ENCODE data around the gene ATF4. TPM values are rescaled to one million over a fixed set of nuclear protein-coding genes. Genes with fewer than 3 reads are reported as not detected.
A peak's percentile ranks its signal among the peaks of the same experiment; 100 is the strongest.

The ATF4 gene
- total and polyA plus RNA-seq, 2 of the 13 experiments (the other 11 are each of a cell fraction or from before 2014, with no cell fraction given): 486 to 1,297 TPM

- TF ChIP-seq ZNF687 (CRISPR knock-in tag; IDR thresholded peaks at IDR 0.05) (peak; percentile 84), MNT (IDR thresholded peaks at IDR 0.05) (peak; percentile 80), GATAD2A (CRISPR knock-in tag; IDR thresholded peaks at IDR 0.05) (0 out of 2 replicates have a peak, but pooled peaks have one; percentile 37), ZNF232 (CRISPR knock-in tag; IDR thresholded peaks at IDR 0.05; ENCODE audit: borderline replicate concordance) (no peak; the same call in 1 of the 2 replicates), ZNF354B (CRISPR knock-in tag; IDR thresholded peaks at IDR 0.05) (no peak), HDAC1 (CRISPR knock-in tag; IDR thresholded peaks at IDR 0.05) (peak; percentile 80), HNF4A (CRISPR knock-in tag; IDR thresholded peaks at IDR 0.05) (no peak), ZNF781 (CRISPR knock-in tag; IDR thresholded peaks at IDR 0.05; ENCODE audit: borderline replicate concordance, not compliant biosample characterization) (peak; percentile 14), ZNF30 (CRISPR knock-in tag; IDR thresholded peaks at IDR 0.05) (peak; percentile 55; the same call in 1 of the 2 replicates), ZNF703 (CRISPR knock-in tag; IDR thresholded peaks at IDR 0.05; ENCODE audit: borderline replicate concordance) (no peak), ZNF674 (CRISPR knock-in tag; IDR thresholded peaks at IDR 0.05; ENCODE audit: low read depth) (no peak), REXO4 (CRISPR knock-in tag; IDR thresholded peaks at IDR 0.05; ENCODE audit: borderline replicate concordance) (no peak), ZNF775 (CRISPR knock-in tag; IDR thresholded peaks at IDR 0.05; ENCODE audit: borderline replicate concordance) (no peak), RFX5 (IDR thresholded peaks at IDR 0.05; ENCODE audit: low read depth, low read length) (peak; percentile 33; the same call in 1 of the 2 replicates), CBFB (CRISPR knock-in tag; IDR thresholded peaks at IDR 0.05) (peak; percentile 20; the same call in 1 of the 2 replicates), MAFF (IDR thresholded peaks at IDR 0.05; ENCODE audit: low read depth, low read length) (no peak), ZNF274 (CRISPR knock-in tag; IDR thresholded peaks at IDR 0.05) (no peak), HOXD1 (CRISPR knock-in tag; IDR thresholded peaks at IDR 0.05) (no peak; the same call in none of the 2 replicates), ZSCAN21 (CRISPR knock-in tag; IDR thresholded peaks at IDR 0.05; ENCODE audit: borderline replicate concordance) (peak; percentile 42; the same call in 1 of the 2 replicates), SIN3A (IDR thresholded peaks at IDR 0.05; ENCODE audit: borderline replicate concordance, low read depth, low read length) (peak; percentile 40; the same call in 1 of the 2 replicates), BRCA1 (CRISPR knock-in tag; IDR thresholded peaks at IDR 0.05) (no peak), CENPX (CRISPR knock-in tag; IDR thresholded peaks at IDR 0.05) (no peak), KLF9 (CRISPR knock-in tag; IDR thresholded peaks at IDR 0.05; ENCODE audit: low read depth) (no peak)
Measured at GRCh38 chr22:39532215-39533073, 12.1 kb downstream of the ATF4 start, which contains the start of gene RPS19BP1 (continued).

Measured in HepG2 (cell line).